NCI-H187 (cell line): Measurements from ENCODE around the gene SLC23A3.
"Not testable (repeated sequence)": the region's sequence is repeated elsewhere in the genome, so short reads cannot be mapped to it uniquely, and the experiment has no call there.

Source experiments
- DNase-seq, 2 experiments: peaks; one replicate each; lab custom pipeline; 2025; lab: John Stamatoyannopoulos, UW

Gene SLC23A3

DNA sequence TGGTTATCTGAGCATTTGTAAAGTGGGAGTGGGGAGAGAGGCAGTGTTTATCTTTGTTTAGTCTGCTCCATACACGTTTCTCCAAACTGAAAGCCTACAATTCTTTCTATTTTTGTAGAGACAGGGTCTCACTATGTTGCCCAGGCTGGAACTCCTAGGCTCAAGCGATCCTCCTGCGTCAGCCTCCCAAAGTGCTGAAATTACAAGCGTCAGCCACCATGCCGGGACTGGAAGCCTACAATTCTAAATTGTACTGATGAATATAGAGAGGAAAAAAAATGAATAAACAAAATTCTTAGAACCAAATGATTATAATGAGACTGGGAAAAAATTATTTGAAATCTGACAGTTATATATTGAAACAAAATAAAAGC lies 35.3 kb upstream of the SLC23A3 start:
- DNase-seq = no peak

DNA sequence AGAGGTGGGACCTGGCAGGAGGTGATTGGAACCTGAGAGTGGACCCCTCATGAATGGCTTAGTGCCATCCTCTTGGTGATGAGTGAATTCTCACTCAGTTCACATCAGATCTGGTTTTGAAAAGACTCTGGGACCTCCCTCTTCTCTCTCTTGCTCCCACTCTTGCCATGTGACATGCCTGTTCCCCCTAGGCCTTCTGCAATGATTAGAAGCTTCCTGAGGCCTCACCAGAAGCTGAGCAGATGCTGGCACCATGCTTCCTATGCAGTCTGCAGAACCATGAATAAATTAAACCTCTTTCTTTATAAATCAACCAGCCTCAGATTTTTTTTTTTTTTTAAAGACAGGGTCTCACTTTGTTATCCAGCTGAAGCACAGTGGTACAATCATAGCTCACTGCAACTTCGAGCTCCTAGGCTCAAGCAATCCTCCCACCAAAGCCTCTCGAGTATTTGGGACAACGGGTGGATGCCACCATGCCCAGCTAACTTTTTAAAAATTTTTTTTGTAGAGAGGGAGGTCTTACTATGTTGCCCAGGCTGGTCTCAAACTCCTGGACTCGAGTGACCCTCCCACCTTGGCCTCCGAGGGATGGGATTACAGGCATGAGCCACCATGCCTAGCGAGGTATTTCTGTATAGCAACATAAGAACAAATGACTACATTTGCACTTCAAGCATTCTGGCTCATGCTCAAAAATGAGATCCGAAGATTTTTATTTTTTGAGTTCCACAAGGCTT lies 34.8 kb upstream of the SLC23A3 start:
- DNase-seq = no peak

DNA sequence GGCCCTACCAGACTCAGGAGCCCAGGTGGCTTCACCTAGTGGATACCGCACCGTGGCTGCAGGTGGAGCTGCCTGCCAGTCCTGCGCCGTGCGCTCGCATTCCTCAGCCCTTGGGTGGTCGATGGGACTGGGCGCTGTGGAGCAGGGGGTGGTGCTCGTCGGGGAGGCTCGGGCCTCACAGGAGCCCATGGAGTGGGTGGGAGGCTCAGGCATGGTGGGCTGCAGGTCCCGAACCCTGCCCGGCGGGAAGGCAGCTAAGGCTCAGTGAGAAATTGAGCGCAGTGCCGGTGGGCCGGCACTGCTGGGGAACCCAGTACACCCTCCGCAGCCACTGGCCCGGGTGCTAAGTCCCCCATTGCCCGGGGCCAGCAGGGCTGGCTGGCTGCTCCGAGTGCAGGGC lies 31.5 kb upstream of the SLC23A3 start:
- not testable (repeated sequence) for DNase-seq

DNA sequence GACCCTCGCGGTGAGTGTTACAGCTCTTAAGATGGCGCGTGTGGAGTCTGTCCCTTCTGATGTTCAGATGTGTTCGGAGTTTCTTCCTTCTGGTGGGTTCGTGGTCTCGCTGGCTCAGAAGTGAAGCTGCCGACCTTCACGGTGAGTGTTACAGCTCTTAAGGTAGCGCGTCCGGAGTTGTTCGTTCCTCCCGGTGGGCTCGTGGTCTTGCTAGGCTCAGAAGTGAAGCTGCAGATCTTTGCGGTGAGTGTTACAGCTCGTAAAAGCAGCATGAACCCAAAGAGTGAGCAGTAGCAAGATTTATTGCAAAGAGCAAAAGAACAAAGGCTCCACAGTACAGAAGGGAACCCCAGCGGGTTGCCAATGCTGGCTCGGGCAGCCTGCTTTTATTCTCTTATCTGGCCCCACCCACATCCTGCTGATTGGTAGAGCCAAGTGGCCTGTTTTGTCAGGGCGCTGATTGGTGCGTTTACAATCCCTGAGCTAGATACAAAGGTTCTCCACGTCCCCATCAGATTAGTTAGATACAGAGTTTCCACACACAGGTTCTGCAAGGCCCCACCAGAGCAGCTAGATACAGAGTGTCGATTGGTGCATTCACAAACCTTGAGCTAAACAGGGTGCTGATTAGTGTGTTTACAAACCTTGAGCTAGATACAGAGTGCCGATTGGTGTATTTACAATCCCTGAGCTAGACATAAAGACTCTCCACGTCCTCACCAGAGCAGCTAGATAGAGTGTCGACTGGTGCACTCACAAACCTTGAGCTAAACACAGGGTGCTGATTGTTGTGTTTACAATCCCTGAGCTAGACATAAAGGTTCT lies 30.9 kb upstream of the SLC23A3 start:
- not testable (repeated sequence) for DNase-seq

DNA sequence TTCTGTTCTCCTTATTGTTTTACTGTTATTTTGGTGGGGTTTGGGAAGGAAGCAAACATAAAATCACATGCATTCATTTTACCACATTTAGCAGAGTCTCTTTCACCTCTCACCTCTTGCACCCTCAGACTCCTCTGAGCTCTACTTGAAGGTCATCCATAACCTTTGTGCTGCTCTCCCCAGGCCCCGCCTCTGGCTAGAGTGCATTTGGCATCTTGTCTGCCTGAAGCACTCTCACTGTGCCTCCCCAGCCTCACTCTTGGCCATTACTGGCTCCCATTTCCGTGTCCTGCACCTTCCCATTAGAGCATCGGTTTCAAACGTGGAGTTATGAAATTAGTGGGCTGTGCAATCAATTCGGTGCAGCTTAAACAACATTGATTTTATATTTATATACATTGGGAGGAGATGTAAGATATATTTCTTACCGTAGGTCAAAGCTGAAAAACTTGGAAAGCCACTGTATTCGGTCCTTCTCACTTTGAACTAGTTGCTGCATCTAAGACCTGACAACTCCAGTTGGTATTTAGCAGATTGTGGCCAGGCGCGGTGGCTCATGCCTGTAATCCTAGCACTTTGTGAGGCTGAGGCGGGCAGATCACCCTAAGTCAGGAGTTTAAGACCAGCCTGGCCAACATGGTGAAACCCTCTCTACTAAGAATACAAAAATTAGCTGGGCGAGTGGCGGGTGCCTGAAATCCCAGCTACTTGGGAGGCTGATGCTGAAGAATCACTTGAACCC lies 29.8 kb upstream of the SLC23A3 start:
- DNase-seq = no peak

DNA sequence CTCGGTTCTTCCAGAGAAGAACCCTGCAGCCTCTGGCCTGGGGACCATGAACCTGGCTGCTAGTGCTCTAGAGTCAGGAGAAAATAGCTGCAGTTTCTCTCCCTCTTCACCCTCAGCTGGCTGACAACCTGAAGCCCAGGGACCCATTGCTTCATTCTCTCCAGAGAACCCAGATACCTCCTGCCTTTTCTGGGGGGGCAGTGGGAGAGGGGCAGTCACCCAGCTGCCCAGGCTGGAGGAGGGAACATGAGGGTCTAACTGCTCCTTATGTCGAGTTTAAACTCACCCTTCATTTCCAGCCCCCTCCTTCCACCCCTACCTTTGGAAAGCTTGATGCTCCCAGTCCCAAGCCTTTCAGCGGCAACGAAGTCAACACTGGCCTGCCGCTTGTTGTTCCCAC lies 29.1 kb upstream of the SLC23A3 start:
- DNase-seq = no peak

DNA sequence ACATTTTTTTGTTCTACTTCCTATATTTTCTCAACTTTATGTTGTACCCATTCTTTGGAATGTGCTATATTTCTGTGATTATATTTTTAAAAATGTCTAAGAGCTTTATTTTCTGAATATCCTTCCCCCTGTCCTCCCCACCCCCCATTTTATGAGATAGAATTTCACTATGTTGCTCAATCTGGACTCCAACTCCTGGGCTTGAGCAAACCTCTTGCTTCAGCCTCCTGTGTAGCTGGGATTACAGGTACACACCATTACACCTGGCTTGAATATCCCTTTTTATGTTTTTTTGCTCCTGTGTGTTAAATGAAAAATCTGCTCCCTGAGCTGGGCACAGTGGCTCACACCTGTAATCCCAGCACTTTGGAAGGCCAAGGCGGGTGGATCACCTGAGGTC lies 27.6 kb upstream of the SLC23A3 start:
- no peak for DNase-seq

DNA sequence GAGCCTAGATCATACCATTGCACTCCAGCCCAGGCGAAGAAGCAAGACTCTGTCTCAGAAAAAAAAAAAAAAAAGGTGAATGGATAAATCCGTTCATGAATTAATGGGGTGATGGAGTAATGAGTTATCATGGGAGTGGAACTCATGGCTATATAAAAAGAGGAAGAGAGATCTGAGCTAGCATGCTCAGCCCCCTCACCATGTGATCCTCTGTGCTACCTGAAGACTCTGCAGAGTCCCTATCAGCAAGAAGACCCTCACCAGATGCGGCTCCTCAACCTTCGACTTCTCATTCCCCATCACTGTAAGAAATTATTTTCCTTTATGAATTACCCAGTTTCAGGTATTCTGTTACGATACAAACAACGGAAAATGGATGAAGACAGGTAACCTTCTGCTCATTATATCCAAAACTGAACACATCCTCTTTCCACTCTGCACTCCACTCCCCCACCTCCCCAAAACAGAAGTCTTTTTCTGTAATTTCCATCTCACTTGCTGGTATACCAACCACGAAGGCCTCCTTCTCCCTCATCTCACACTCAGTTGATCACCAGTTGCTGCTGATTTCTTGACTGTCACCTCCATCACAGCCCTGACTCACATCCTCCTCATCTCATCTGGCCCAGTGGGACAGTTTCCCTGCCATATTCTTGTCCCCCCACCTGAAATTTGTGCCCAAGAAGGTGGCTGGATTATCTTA lies 17.1 kb upstream of the SLC23A3 start:
- no peak for DNase-seq

DNA sequence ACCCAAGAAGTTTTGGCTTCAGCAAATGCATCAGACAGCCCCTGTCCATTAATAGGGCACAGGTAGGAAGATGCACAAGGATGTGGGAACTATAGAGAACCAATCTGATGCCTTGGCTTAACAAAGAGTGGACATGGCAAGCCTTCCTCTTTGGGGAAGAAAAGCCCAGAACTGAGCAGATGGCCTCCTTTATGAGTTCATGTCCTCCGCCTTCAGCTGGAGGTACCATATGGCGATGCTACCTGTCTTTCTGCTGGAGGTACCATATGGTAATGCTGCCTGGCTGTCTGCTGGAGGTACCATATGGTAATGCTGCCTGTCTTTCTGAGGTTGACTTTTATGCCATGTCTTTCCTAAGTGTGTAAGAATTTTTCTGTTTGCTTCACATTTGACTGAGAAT lies 14.3 kb upstream of the SLC23A3 start:
- no peak for DNase-seq

DNA sequence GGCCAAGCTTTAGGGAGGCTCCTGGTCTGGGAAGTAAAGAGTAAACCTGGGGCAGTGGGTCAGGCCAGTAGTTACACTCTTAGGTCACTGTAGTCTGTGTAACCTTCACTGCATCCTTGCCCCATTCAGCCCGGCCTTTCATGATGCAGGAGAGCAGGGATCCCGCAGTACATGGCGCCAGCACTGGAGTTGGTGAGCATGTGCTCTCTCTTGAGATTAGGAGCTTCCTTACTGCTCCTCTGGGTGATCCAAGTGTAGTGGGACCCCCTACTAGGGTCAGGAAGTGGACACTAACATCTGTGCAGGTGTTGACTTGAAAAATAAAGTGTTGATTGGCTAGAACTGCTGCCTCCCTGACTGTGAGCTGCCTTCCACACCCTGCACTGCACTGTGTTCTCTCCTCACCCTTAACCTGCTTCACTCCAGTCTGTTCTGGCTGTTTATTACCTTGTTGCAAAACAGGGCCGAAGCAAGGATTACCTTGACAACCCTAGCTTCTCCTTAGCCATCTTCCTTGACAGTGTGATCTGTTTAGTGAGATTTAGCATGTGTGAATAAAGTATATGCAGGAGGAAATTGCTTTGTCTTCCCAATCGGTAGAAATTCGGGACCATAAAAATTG lies 13.4 kb upstream of the SLC23A3 start:
- no peak for DNase-seq

DNA sequence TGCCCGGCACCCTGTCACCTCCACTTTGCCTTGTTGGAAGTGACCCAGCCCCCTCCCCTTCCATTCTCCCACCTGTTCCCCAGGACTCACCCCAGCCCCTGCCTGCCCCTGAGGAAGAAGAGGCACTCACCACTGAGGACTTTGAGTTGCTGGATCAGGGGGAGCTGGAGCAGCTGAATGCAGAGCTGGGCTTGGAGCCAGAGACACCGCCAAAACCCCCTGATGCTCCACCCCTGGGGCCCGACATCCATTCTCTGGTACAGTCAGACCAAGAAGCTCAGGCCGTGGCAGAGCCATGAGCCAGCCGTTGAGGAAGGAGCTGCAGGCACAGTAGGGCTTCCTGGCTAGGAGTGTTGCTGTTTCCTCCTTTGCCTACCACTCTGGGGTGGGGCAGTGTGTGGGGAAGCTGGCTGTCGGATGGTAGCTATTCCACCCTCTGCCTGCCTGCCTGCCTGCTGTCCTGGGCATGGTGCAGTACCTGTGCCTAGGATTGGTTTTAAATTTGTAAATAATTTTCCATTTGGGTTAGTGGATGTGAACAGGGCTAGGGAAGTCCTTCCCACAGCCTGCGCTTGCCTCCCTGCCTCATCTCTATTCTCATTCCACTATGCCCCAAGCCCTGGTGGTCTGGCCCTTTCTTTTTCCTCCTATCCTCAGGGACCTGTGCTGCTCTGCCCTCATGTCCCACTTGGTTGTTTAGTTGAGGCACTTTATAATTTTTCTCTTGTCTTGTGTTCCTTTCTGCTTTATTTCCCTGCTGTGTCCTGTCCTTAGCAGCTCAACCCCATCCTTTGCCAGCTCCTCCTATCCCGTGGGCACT lies 12.7 kb upstream of the SLC23A3 start:
- no peak for DNase-seq

DNA sequence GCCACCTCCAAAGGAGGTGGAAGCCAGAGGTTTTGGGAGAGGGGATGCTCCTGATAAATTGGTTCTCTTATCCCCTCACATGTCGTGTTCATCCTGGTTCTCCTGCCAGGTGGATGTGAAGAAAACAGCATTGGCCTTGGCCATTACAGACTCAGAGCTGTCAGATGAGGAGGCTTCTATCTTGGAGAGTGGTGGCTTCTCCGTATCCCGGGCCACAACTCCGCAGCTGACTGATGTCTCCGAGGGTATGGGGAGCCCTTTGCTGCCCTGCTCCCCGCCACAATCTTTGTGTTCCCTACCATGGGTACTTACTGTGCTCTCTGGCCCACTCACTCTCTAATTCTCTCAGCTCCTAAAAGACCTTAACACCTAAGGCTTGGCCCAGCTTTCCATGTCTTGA lies 11.7 kb upstream of the SLC23A3 start:
- no peak for DNase-seq

DNA sequence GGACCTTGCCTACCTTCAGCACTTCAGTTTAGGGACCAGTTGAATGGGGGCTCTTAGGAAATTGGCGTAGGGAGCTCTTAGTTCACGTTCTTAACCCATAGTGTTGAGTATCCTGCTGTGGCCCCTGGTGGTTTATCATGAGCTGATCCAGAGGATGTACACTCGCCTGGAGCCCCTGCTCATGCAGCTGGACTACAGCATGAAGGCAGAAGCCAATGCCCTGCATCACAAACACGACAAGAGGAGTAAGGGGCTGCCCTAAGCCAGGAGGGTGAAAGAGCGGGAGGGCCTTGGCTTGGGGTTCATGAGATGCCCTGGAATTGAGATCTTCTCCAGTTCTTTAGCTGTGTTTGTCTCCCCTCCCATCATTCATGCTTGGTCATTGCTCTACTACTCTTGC lies 11.1 kb upstream of the SLC23A3 start:
- no peak for DNase-seq

DNA sequence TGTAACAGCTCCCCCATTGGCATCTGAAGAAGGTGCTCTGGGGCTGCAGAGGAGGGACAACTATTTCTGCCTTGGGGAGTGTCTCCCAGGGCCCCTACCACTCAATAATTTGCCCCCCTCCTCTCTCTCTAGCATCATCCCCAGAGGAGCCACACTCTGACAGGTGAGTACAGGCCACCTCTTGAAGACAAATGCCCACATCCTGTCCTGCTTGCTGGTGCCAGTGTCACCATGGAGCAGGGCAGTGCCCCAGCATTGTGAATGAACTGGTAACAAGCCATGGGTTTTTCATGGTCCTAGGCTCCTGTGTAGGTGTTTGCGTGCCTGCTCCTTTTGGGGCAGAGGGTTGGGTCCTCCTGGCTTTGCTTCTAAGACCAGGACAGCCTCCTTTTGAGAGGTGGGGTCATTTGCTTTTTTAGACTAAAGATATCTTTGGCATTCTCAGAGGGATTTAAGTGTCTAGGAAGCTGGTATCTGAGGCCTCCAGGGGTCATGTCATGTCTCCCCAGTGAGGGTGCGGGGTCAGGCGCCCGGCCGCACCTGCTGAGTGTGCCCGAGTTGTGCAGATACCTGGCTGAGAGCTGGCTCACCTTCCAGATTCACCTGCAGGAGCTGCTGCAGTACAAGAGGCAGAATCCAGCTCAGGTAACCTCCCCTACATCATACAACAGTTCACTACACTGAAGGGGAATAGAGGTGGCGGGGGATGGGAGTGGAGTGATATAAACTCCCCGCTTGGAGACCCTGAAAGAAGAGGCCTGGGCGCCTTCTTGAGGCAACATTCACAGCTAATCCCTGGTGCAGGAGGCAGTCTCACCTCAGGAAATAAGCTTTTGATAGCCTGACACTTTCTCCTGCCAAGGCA lies 10.0 kb upstream of the SLC23A3 start:
- DNase-seq = no peak

DNA sequence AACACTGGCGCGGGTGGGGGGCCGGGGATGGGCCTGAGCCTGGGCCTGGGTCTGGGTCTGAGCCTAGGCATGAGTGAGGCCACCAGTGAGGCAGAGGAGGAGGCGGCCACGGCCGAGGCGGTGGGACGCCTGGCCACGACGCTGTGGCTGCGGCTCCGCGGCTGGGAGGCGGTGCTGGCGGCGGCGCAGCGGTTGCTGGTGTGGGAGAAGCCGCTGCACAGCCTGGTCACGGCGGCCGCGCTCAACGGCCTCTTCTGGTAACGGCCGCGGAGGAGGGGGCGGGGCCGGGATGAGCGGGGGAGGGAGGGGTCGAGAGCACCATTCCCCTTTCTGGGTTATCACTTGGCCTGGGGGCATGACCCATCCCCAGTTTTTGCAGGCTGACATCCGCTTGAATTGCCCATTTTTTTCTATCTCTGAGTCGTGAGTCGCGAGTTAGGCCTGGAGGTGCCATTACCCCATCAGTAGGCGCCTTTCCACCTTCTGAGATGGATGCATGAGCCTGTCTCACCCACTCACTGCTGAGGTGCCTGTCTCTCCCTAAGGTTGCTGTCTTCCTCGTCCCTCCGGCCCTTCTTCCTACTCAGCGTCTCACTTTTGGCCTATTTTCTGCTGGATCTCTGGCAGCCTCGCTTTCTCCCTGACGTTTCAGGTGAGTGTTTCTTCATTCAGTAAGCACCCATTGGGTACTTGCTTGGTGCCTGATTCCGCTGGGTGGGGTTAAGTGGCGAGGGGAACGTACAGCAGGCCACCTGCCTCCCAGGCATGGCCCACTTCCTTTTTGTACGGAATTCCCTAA lies 8.7 kb upstream of the SLC23A3 start:
- DNase-seq = no peak

DNA sequence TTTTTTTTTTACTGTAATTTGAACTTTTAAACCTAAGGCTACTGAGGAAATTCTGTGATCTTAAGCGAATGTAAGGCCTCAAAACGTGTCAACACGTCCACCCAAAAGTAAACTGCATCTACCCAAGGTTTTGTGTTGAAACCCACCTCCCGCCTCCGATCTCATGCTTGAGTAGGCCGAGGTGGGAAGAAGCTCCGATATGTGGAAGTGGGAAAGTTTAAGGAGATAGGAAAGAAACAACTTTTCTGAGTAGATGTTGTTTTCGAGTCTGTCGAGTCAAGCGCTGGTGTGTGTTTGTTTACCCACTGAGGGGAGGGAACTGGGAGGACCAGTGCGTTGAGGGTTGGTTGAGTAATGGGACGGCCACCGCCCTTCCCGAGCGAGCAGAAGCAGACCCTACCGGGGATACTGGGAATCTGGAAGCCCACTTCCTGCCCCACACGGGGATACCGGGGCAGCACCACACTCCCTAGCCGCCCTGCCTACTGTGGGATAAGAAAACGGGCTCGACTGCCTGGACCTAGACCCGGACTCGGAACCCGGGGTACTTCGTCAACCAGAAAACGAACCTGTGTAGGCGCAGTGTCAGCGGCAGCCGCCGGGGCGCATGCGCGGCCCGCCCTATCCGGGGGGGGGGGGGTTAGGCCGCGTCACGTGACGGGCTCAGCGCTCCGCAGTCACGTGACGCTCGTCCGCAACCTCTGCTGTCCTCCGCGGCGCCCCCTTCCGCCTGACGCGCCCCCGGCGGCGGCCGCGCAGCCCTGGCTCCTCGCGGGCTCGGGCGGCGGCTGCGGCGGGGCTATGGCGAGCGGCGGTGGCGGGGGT lies 7.9 kb upstream of the SLC23A3 start, which contains the start of gene RETREG2:
Gene RETREG2 (plus strand): TSS at position 724 of the 825 bp plus-strand sequence. CDS start 78 bp downstream, at position 802.
- DNase-seq = peak; percentile 10 to 65

DNA sequence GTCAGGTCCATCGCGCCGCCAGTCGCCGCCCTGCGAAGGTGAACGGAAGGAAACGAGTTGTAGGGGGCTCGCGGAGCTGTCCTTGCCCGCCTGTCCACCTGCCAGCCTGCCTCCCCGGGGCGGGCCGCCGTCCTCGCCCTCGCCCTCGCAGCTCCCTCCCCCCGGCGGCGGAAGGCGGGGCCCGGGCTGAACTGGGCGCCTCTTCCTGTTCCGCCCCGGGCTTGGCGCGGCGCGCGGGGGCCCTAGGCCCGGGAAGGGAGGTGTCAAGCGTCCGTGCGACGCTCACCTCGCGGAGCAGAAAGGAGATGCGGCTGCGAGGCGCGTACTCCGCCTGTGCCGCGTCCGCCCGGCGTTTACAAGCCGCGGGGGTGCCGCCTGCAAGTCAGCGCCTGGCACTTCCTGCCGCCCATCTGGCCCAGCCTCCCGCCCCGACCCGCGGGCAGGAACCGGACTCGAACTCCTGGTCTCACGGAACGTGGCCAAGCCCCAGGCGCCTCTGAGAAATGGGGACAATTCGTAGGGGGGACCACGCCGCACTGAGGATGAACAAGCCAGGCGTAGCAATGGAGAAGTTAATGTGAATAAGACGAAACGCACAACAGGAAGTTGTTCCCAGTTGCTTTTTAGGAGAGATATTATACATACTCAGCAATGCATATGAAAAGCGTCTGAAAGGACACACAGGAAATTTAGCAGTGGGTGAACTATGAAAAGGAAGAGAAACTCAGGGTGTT lies 7.2 kb upstream of the SLC23A3 start, which contains the start of gene CNPPD1:
Gene CNPPD1 (minus strand): TSS at position 108 of the 734 bp plus-strand sequence. CDS start 97 bp downstream, at position 11.
- DNase-seq = peak; percentile 39 to 61
